ENCODE data around the gene BROX.

BROX gene

DNA sequence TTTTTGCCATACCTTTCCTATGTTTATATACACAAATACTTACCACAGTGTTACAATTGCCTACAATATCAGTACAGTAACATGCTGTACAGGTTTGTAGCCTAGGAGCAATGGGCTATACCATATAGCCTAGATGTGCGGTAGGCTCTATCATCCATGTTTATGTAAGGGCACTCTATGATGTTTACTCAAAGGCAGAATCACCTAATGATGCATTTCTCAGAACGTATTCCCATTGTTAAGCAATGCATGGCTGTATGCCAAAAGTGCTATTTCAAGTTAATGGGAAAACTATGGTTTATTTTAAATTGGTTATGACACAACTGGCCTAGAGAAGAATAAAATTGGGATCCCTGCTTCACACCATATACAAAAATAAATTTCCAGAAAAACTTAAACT is 65.6 kb downstream of the BROX start:
- no peak for DNase-seq (ENCODE audit: low read depth)

- no peak for DNase-seq (ENCODE audit: low read depth)
Observed at GRCh38 chr1:222781251-222781650, 68.9 kb downstream of the BROX start.

DNA sequence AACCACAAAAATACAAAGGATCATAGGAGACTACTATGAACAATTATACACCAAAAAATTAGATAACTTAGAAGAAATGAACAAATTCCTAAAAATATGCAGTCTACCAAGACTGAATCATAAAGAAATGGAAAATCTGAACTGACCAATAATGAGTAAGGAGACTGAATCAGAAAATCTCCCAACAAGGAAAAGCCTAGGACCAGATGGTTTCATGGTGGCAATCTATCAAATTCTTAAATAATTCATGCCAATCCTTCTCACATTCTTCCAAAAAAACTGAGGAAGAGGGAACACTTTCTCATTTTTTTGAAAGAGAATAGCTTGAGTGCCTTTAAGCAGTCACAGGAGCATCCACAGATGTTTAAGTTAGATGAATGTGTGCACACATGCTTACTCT is 70.7 kb downstream of the BROX start:
- no peak for DNase-seq (ENCODE audit: low read depth)

DNA sequence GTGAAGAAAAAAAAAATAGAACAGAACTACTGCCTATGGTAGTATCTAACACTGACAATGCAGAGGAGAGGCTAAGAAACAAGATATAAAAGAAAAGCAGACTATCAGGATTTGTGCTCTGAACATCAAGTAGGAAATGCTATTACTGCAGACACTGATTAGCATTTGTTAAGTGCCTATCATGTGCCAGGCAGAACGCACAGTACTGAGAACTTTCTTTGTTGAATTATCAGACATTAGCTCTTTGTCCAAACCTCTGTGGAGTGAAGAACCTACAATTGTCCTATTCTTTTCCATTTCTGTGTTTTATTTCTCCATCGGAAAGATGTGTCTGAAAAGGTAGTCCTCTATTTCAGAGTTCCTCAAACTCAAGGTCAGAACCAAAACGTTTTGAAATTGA is 72.0 kb downstream of the BROX start:
- DNase-seq (ENCODE audit: low read depth): no peak
